Kidney (tissue), 14 donors: ENCODE results near the gene APOL5. TPM values are rescaled to one million over a fixed set of nuclear protein-coding genes. Genes with fewer than 3 reads are reported as not detected.
A peak's percentile ranks its signal among the peaks of the same experiment; 100 is the strongest.

Experiments
- DNase-seq, 5 donors: peaks; one replicate each; pipeline ENCODE4 v3.0.0-alpha.2; 2013 to 2020
- FAIRE-seq: peaks from 2 replicates; lab custom pipeline; 2012; peaks lifted over from hg19 to GRCh38; lab: Jason Lieb, UNC
- H3K27ac ChIP-seq, 2 donors: one replicate each; pipeline ENCODE4 v1.7.0; 2013; ENCODE audit warnings: low read depth in 2 of 2, low read length in 2 of 2, inconsistent platforms in 1 of 2
- H3K27me3 ChIP-seq: one replicate; pipeline ENCODE4 v1.7.1; 2013; ENCODE audit warnings: low read length, inconsistent platforms; ENCODE audit not compliant: control insufficient read depth, insufficient read depth
- H3K36me3 ChIP-seq, 3 donors: one replicate each; pipeline versions ENCODE4 v1.7.0 to v1.7.1; 2013; ENCODE audit warnings: low read length in 3 of 3, control low read depth in 1 of 3, inconsistent platforms in 1 of 3; ENCODE audit not compliant: insufficient read depth in 3 of 3, control insufficient read depth in 2 of 3
- H3K4me1 ChIP-seq, 3 donors: one replicate each; pipeline versions ENCODE4 v1.7.0 to v1.7.1; 2013; ENCODE audit warnings: low read length in 3 of 3, inconsistent platforms in 1 of 3, low read depth in 1 of 3; ENCODE audit not compliant: control insufficient read depth in 2 of 3, insufficient read depth in 2 of 3
- H3K4me3 ChIP-seq, 3 donors: one replicate each; pipeline versions ENCODE4 v1.7.0 to v1.8.1; 2013; ENCODE audit warnings: low read length in 3 of 3, control low read depth in 1 of 3, inconsistent platforms in 1 of 3
- H3K9ac ChIP-seq, 3 donors: one replicate each; pipeline versions ENCODE4 v1.7.0 to v1.7.1; 2013; ENCODE audit warnings: low read length in 3 of 3, control low read depth in 1 of 3, inconsistent platforms in 1 of 3
- H3K9me3 ChIP-seq, 3 donors: one replicate each; pipeline versions ENCODE4 v1.7.0 to v1.7.1; 2013; ENCODE audit warnings: low read length in 3 of 3, control low read depth in 1 of 3, inconsistent platforms in 1 of 3; ENCODE audit not compliant: control insufficient read depth in 2 of 3, insufficient read depth in 1 of 3
- CTCF ChIP-seq: IDR thresholded peaks from 3 replicates; pipeline ENCODE4 v1.5.1; 2012; ENCODE audit warnings: mild to moderate bottlenecking, moderate library complexity, borderline replicate concordance; ENCODE audit not compliant: insufficient read depth; ENCODE audit errors: extremely low read depth
- intact Hi-C: fragments of 100-400 bp; cut with DNase I; formaldehyde crosslinking; loops from one replicate; pipeline ENCODE4 v1.11.1; 2022
- polyA plus RNA-seq: library from polyadenylated mRNA; stranded (reverse); fragments of 350-450 nt; fragmentation: Illumina TruSeq; extraction: RNeasy Lipid Tissue Mini Kit (QIAGEN cat#74804); gene quantifications from one replicate; pipeline ENCODE4 v1.2.3, GENCODE V29; 2014; ENCODE audit warnings: low read depth, low replicate concordance; ENCODE audit not compliant: insufficient read depth
- total RNA-seq: library from RNA; stranded (reverse); fragmentation: NEBNext Ultra II Directional; extraction: Animal tissue kit (Norgen Biotek cat#: 25700); gene quantifications from one replicate; pipeline ENCODE4 v1.2.1, GENCODE V29; 2021
- donor health status: control.
- donor health status: control.
- donor health status: control.
- donor health status: control.
- donor health status: control.
- donor health status: DM: yes; HTN: yes; CAD: no.
- donor health status: Normal renal cell carcinoma (clear cell type).

The APOL5 gene
- total and polyA plus RNA-seq, 2 donors from 2014 or later, result not detected

- peaks cover 0 to 2% (median 0%) of the 10 kb centered on the region in 3 donors for H3K4me1 ChIP-seq
- no peak overlapping the region for H3K27ac ChIP-seq
- no peak for TF ChIP-seq CTCF
- DNase-seq, result peak in 2 of 5 donors; percentile 35 to 68
- no peak for FAIRE-seq
- intact Hi-C loops, result no loop called here
- H3K27me3 ChIP-seq, result no peaks in the 10 kb centered on the region
- H3K36me3 ChIP-seq, result peaks cover 0 to 2% (median 0%) of the 10 kb centered on the region in 3 donors
- H3K4me3 ChIP-seq, result no peak overlapping the region
- no peak overlapping the region for H3K9ac ChIP-seq
- no peaks in the 10 kb centered on the region for H3K9me3 ChIP-seq
Measured at GRCh38 chr22:35752006-35752862, 34.6 kb downstream of the APOL5 start.

GRCh38 chr22:35752863-35753189 is 35.2 kb downstream of the APOL5 start:
- intact Hi-C loops, result no loop called here
- TF ChIP-seq CTCF, result no peak
- no peak for FAIRE-seq
- H3K36me3 ChIP-seq, result peaks cover 0 to 2% (median 0%) of the 10 kb centered on the region in 3 donors
- H3K9me3 ChIP-seq, result no peaks in the 10 kb centered on the region
- no peak overlapping the region for H3K4me3 ChIP-seq
- H3K4me1 ChIP-seq, result peaks cover 0 to 2% (median 0%) of the 10 kb centered on the region in 3 donors
- DNase-seq, result no peak
- no peaks in the 10 kb centered on the region for H3K27me3 ChIP-seq
- no peak overlapping the region for H3K27ac ChIP-seq
- no peak overlapping the region for H3K9ac ChIP-seq

- FAIRE-seq (no peak), DNase-seq (no peak)
Measured at GRCh38 chr22:35754761-35755160, 37.1 kb downstream of the APOL5 start.

More at GRCh38 chr22:35754761-35755160, 37.1 kb downstream of the APOL5 start:
- TF ChIP-seq CTCF, result no peak
- H3K27me3 ChIP-seq, result no peaks in the 10 kb centered on the region
- H3K9me3 ChIP-seq, result no peaks in the 10 kb centered on the region
- peaks cover 3 to 7% (median 6%) of the 10 kb centered on the region in 3 donors for H3K36me3 ChIP-seq
- H3K9ac ChIP-seq, result no peak overlapping the region
- H3K4me3 ChIP-seq, result no peak overlapping the region
- peaks cover 0 to 2% (median 0%) of the 10 kb centered on the region in 3 donors for H3K4me1 ChIP-seq
- intact Hi-C loops, result no loop called here
- no peak overlapping the region for H3K27ac ChIP-seq
